Endothelial cell of umbilical vein (primary cell): ENCODE measurements around the gene GALNT14. TPM values are rescaled to one million over a fixed set of nuclear protein-coding genes. Genes with fewer than 3 reads are reported as not detected.

Source experiments
- BruUV-seq: library from RNA; stranded (reverse); fragments of 400-500 nt; replicated peaks from 2 replicates; lab custom pipeline; 2021; lab: Mats Ljungman, UMichigan
- CTCF ChIA-PET: fragments of 300-600, 350-600 bp; sonication (Branson Sonifier 250); formaldehyde crosslinking; loops from one replicate; lab custom pipeline; 2021; ENCODE audit warnings: antibody characterized with exemption, inconsistent platforms; lab: Charles Lee
- POLR2A ChIA-PET: fragments of 300-600, 350-600 bp; sonication (Branson Sonifier 250); formaldehyde crosslinking; loops from one replicate; lab custom pipeline; 2021; ENCODE audit warnings: antibody characterized with exemption, inconsistent platforms; lab: Charles Lee
- DNase-seq: peaks from one replicate; pipeline ENCODE4 v3.0.0-alpha.2; 2011; ENCODE audit warnings: low read depth, low spot score
- FAIRE-seq: peaks from 2 replicates; lab custom pipeline; 2011; peaks lifted over from hg19 to GRCh38; lab: Jason Lieb, UNC
- H2AFZ ChIP-seq: 2 replicates; pipeline ENCODE4 v1.6.0; 2012; ENCODE audit warnings: low read depth, low read length, control low read depth, inconsistent platforms
- H3K27ac ChIP-seq: 2 replicates; pipeline ENCODE4 v1.5.1; 2011; ENCODE audit warnings: low read depth, mild to moderate bottlenecking, control low read depth, low read length, moderate library complexity; ENCODE audit not compliant: insufficient read depth
- H3K27me3 ChIP-seq, 2 experiments: 2 replicates each; pipeline versions ENCODE4 v1.6.0 to v1.6.1; 2011; ENCODE audit warnings: low read length in 2 of 2, mixed read lengths in 1 of 2; ENCODE audit not compliant: control insufficient read depth in 2 of 2, insufficient read depth in 2 of 2
- H3K36me3 ChIP-seq, 2 experiments: 2 replicates in 1 of 2; 3 replicates in 1 of 2; pipeline ENCODE4 v1.5.1; 2011; ENCODE audit warnings: low read length in 2 of 2, mild to moderate bottlenecking in 1 of 2, moderate library complexity in 1 of 2; ENCODE audit not compliant: control insufficient read depth in 2 of 2, insufficient read depth in 2 of 2; ENCODE audit errors: extremely low read depth in 1 of 2
- H3K4me1 ChIP-seq: 3 replicates; pipeline ENCODE4 v1.5.1; 2011; ENCODE audit warnings: mild to moderate bottlenecking, low read length; ENCODE audit not compliant: control insufficient read depth, insufficient read depth; ENCODE audit errors: extremely low read depth
- H3K4me2 ChIP-seq: 2 replicates; pipeline ENCODE4 v1.6.1; 2011; ENCODE audit warnings: low read length, control low read depth, mixed read lengths; ENCODE audit not compliant: insufficient read depth
- H3K4me3 ChIP-seq, 3 experiments: fragments of 200-600 bp in 1 of 3; sonication (generic), shearing (Covaris generic) in 1 of 3; replicated peaks in 1 of 3; 2 replicates each; pipeline ENCODE4 v1.5.1; 2011 to 2016; ENCODE audit warnings: control low read depth in 3 of 3, low read length in 3 of 3, mild to moderate bottlenecking in 2 of 3, inconsistent platforms in 1 of 3, low read depth in 1 of 3, moderate library complexity in 1 of 3; ENCODE audit not compliant: insufficient read depth in 1 of 3
- H3K79me2 ChIP-seq: 2 replicates; pipeline ENCODE4 v1.6.0; 2012; ENCODE audit warnings: low read length, inconsistent platforms; ENCODE audit not compliant: control insufficient read depth, insufficient read depth
- H3K9ac ChIP-seq: replicated peaks from 2 replicates; pipeline ENCODE3; 2011; ENCODE audit warnings: low read length, control low read depth; ENCODE audit not compliant: insufficient read depth; ENCODE audit errors: extremely low read depth
- H3K9me1 ChIP-seq: replicated peaks from 3 replicates; pipeline ENCODE4 v1.6.0; 2011; ENCODE audit warnings: mild to moderate bottlenecking, low read length; ENCODE audit not compliant: control insufficient read depth, insufficient read depth; ENCODE audit errors: extremely low read depth
- H3K9me3 ChIP-seq: replicated peaks from 2 replicates; pipeline ENCODE4 v1.5.1; 2012; ENCODE audit warnings: low read length, inconsistent platforms; ENCODE audit not compliant: control insufficient read depth, insufficient read depth
- H4K20me1 ChIP-seq: replicated peaks from 2 replicates; pipeline ENCODE3; 2011; ENCODE audit warnings: mild to moderate bottlenecking, low read length; ENCODE audit not compliant: control insufficient read depth, insufficient read depth; ENCODE audit errors: extremely low read depth
- EZH2 ChIP-seq: IDR thresholded peaks from 2 replicates; pipeline ENCODE4 v1.6.1; 2012; ENCODE audit warnings: borderline replicate concordance, low read depth, mild to moderate bottlenecking, moderate library complexity, low read length, inconsistent platforms; ENCODE audit not compliant: severe bottlenecking
- FOS ChIP-seq: IDR thresholded peaks from 2 replicates; pipeline ENCODE4 v1.6.1; 2011; ENCODE audit warnings: mild to moderate bottlenecking, low read length, moderate library complexity, borderline replicate concordance; ENCODE audit not compliant: insufficient read depth
- GATA2 ChIP-seq: IDR thresholded peaks from 2 replicates; pipeline ENCODE4 v1.7.0; 2011; ENCODE audit warnings: low read depth, mild to moderate bottlenecking, moderate library complexity, mixed read lengths, low read length; ENCODE audit not compliant: insufficient read length, insufficient read depth
- JUN ChIP-seq: IDR thresholded peaks from 2 replicates; pipeline ENCODE4 v1.6.1; 2011; ENCODE audit warnings: borderline replicate concordance, low read depth; ENCODE audit not compliant: insufficient read length, insufficient read depth
- MAX ChIP-seq: IDR thresholded peaks from 2 replicates; pipeline ENCODE4 v1.6.1; 2011; ENCODE audit not compliant: insufficient read depth, insufficient read length
- MYC ChIP-seq: IDR thresholded peaks from one replicate; pipeline ENCODE4 v1.6.1; 2011; ENCODE audit warnings: mild to moderate bottlenecking, low read depth, low read length
- POLR2A ChIP-seq: IDR thresholded peaks from 2 replicates; pipeline ENCODE4 v1.6.1; 2012; ENCODE audit warnings: low read depth, mild to moderate bottlenecking, control low read depth, low read length
- POLR2AphosphoS5 ChIP-seq: IDR thresholded peaks from 2 replicates; pipeline ENCODE4 v1.6.1; 2012; ENCODE audit warnings: low read depth, mild to moderate bottlenecking, control low read depth, low read length, moderate library complexity; ENCODE audit not compliant: insufficient read depth
- dilution Hi-C: fragments of 300-500 bp; cut with MboI; formaldehyde crosslinking; loops from one replicate; pipeline ENCODE4 v1.15.0; 2019; ENCODE audit warnings: low sequenced_read_pairs; ENCODE audit not compliant: extremely low pct_ligation_motif_present
- intact Hi-C: fragments of 100-400 bp; cut with micrococcal nuclease; formaldehyde crosslinking; loops from one replicate; pipeline ENCODE4 v1.10.0; 2022
- polyA plus RNA-seq, 4 experiments: library from polyadenylated mRNA; depleted of rRNA in 3 of 4; stranded (reverse) in 3 of 4; unstranded in 1 of 4; fragments of >200 nt; gene quantifications; 2 replicates each; pipeline versions ENCODE4 v1.2.1 to v1.2.3, GENCODE V29; 2011 to 2012; ENCODE audit warnings: missing spikeins in 1 of 4
- total RNA-seq: library from RNA; stranded (reverse); gene quantifications from 2 replicates; pipeline ENCODE4 v1.2.3, GENCODE V29; 2021
- TF ChIP-seq, protein P1 (sequence below), 2 donors: IDR thresholded peaks; 1 replicate in 1 of 2; 2 replicates in 1 of 2; pipeline ENCODE4 v1.5.1; 2011; ENCODE audit warnings: low read length in 2 of 2, mild to moderate bottlenecking in 2 of 2, moderate library complexity in 2 of 2, control low read depth in 1 of 2, inconsistent platforms in 1 of 2, low read depth in 1 of 2; ENCODE audit not compliant: insufficient read depth in 1 of 2; ENCODE audit errors: extremely low read depth in 1 of 2

GALNT14 gene
- total and polyA plus RNA-seq, 2 donors (not counting 3 experiments of a cell fraction or from before 2014, with no cell fraction given): 0.04 to 0.40 TPM

- H3K4me3 ChIP-seq: no peak overlapping the region
- H3K9me3 ChIP-seq: peaks cover 2% of the 10 kb centered on the region
- H3K36me3 ChIP-seq: no peaks in the 10 kb centered on the region
- no peak overlapping the region for H3K27ac ChIP-seq
- POLR2A ChIA-PET: no interaction called here
- FAIRE-seq (no peak), DNase-seq (no peak)
- BruUV-seq: no TSS peak
- H3K9ac ChIP-seq: no peak overlapping the region
- H3K4me2 ChIP-seq: no peak overlapping the region
- dilution Hi-C loops (no loop called here), intact Hi-C loops (no loop called here)
- CTCF ChIA-PET: no interaction called here
- TF ChIP-seq MAX: no peak
- no peak for TF ChIP-seq POLR2A
- TF ChIP-seq FOS: no peak
- TF ChIP-seq, protein P1, sequence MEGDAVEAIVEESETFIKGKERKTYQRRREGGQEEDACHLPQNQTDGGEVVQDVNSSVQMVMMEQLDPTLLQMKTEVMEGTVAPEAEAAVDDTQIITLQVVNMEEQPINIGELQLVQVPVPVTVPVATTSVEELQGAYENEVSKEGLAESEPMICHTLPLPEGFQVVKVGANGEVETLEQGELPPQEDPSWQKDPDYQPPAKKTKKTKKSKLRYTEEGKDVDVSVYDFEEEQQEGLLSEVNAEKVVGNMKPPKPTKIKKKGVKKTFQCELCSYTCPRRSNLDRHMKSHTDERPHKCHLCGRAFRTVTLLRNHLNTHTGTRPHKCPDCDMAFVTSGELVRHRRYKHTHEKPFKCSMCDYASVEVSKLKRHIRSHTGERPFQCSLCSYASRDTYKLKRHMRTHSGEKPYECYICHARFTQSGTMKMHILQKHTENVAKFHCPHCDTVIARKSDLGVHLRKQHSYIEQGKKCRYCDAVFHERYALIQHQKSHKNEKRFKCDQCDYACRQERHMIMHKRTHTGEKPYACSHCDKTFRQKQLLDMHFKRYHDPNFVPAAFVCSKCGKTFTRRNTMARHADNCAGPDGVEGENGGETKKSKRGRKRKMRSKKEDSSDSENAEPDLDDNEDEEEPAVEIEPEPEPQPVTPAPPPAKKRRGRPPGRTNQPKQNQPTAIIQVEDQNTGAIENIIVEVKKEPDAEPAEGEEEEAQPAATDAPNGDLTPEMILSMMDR (IDR thresholded peaks at IDR 0.05; ENCODE audit: extremely low read depth in 1 of 2, insufficient read depth in 1 of 2, low read depth in 1 of 2, low read length in 2 of 2): no peak
- TF ChIP-seq JUN: no peak
- TF ChIP-seq POLR2AphosphoS5: no peak
- TF ChIP-seq GATA2: no peak
- no peak for TF ChIP-seq EZH2
- TF ChIP-seq MYC: no peak
- no peaks in the 10 kb centered on the region for H3K9me1 ChIP-seq
- H3K79me2 ChIP-seq: no peaks in the 10 kb centered on the region
- H2AFZ ChIP-seq: no peak overlapping the region
- H4K20me1 ChIP-seq: no peaks in the 10 kb centered on the region
- H3K27me3 ChIP-seq: no peaks in the 10 kb centered on the region
- no peaks in the 10 kb centered on the region for H3K4me1 ChIP-seq
These were observed 28.5 kb downstream of the GALNT14 start for GRCh38 chr2:31109633-31110192.
